ENCODE results near the gene RBM43. TPM values are rescaled to one million over a fixed set of nuclear protein-coding genes. Genes with fewer than 3 reads are reported as not detected.
A peak's percentile ranks its signal among the peaks of the same experiment; 100 is the strongest.
"Not testable (repeated sequence)": the region's sequence is repeated elsewhere in the genome, so short reads cannot be mapped to it uniquely, and the experiment has no call there.

Gene RBM43
- 1 to 10 TPM; 2.3 to 8.3 (median 4.7) TPM for total RNA-seq

DNA sequence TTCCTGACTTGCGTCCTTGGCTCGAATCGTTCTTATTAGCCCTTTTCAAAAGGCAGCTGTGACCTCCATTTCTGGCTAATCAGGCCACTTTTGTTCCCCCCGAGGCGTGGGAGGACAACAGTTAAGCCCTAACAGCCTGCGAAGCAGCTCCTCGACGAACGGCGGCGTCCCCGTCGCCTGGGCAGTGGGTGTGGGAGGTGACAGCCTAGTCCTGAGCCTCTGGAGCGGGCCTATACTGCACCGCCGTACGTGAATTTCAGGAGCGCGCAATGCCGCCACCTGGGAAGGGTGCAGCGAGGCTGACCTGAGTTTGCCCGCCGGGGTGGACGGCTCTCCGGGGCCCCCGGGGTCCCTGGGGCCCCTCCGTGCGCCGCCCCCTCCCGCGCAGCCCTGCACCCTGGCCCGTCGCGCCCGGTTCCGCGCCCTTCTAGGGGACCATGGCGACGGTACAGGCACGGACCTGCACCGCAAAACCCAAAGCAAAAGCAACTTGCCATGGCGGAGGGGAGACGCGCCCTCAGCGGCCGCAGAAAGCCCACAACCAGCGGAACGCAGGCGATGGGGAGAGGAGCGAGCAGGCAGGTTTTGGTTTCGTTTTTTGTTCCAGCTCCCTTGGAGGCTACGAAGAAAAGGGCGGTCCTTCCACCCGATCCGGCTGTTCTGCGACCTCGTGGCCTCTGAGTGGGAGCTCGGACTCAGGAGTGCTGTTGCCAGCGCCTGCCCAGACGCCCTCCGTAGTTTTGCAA lies at the start of gene RBM43:
Gene RBM43 (minus strand): TSS at position 633 of the 746 bp plus-strand sequence. CDS start 136 bp downstream, at position 497.
- H3K9me3 ChIP-seq, result no peaks in the 10 kb centered on the region
- TF ChIP-seq CTCF (IDR thresholded peaks at IDR 0.05) (no peak), POLR2A (IDR thresholded peaks at IDR 0.05) (peak; percentile 33 to 44)
- no peaks in the 10 kb centered on the region for H3K27me3 ChIP-seq
- no peaks in the 10 kb centered on the region for H3K4me1 ChIP-seq
- peak within 1 kb of the TSS; percentile 84 to 96 (median 89) for H3K4me3 ChIP-seq
- DNase-seq, result peak; percentile 79 to 93 (median 82)
- H3K36me3 ChIP-seq, result no peaks in the 10 kb centered on the region
- H3K27ac ChIP-seq, result peak within 1 kb of the TSS; percentile 89 to 98 (median 92)

DNA sequence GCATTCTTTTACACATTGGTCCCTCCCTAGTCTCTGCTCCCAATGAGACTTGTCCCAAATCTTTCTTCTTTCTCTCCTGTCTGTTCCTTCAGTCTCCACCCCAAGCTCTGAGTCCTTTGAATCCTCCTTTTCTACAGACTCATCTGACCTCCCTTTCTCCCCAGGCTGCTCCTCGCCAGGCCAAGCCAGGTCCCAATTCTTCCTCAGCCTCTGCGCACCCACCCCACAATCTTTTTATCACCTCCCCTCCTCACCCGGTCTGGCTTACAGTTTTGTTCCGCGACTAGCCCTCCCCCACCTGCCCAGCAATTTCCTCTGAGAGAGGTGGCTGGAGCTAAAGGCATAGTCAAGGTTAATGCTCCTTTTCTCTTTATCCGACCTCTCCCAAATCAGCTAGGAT lies 48.6 kb upstream of the RBM43 start:
- H3K9me3 ChIP-seq, H3K27me3 ChIP-seq, H3K27ac ChIP-seq, H3K36me3 ChIP-seq, H3K4me1 ChIP-seq, H3K4me3 ChIP-seq, DNase-seq: not testable (repeated sequence)

- no peaks in the 10 kb centered on the region for H3K27me3 ChIP-seq
- no peak overlapping the region for H3K27ac ChIP-seq
- H3K4me3 ChIP-seq, result no peak overlapping the region
- H3K9me3 ChIP-seq, result no peaks in the 10 kb centered on the region
- no peak for TF ChIP-seq POLR2A (IDR thresholded peaks at IDR 0.05)
- no peak for TF ChIP-seq CTCF (IDR thresholded peaks at IDR 0.05)
- H3K36me3 ChIP-seq, result no peaks in the 10 kb centered on the region
- H3K4me1 ChIP-seq, result no peaks in the 10 kb centered on the region
- DNase-seq, result no peak
Measured at GRCh38 chr2:151306621-151307020, 45.0 kb upstream of the RBM43 start.

- no peak for TF ChIP-seq POLR2A (IDR thresholded peaks at IDR 0.05)
- TF ChIP-seq CTCF (IDR thresholded peaks at IDR 0.05), result no peak
- DNase-seq, result no peak
Measured at GRCh38 chr2:151305129-151305691, 43.5 kb upstream of the RBM43 start.

DNA sequence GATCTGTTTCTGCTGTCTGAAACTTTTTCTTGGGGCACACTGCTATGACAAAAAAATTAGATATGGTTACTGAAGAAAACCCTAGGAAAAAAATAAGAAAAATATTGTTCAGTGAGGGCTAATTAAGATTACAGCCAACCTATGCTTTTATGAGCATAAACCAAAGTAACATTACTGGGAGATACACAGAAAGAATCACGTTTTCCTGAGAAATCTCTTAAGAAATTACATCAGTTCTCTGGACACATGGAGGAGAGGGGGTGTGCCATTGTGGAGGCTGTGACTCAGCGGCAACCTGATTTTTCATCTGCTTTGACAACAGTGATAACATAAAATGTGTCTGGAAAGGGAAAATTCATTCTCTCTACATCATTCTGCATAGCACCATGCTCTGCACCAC lies 41.2 kb upstream of the RBM43 start:
- DNase-seq, result no peak
- Histone ChIP-seq H3K27ac (no peak overlapping the region), H3K4me3 (no peak overlapping the region), H3K27me3 (no peaks in the 10 kb centered on the region), H3K4me1 (no peaks in the 10 kb centered on the region), H3K9me3 (no peaks in the 10 kb centered on the region), H3K36me3 (no peaks in the 10 kb centered on the region)
- no peak for TF ChIP-seq POLR2A (IDR thresholded peaks at IDR 0.05)
- TF ChIP-seq CTCF (IDR thresholded peaks at IDR 0.05), result no peak

More at GRCh38 chr2:151305129-151305691, 43.5 kb upstream of the RBM43 start:
- Histone ChIP-seq H3K4me1 (no peaks in the 10 kb centered on the region), H3K9me3 (no peaks in the 10 kb centered on the region), H3K4me3 (no peak overlapping the region), H3K27ac (no peak overlapping the region), H3K27me3 (no peaks in the 10 kb centered on the region), H3K36me3 (no peaks in the 10 kb centered on the region)

DNA sequence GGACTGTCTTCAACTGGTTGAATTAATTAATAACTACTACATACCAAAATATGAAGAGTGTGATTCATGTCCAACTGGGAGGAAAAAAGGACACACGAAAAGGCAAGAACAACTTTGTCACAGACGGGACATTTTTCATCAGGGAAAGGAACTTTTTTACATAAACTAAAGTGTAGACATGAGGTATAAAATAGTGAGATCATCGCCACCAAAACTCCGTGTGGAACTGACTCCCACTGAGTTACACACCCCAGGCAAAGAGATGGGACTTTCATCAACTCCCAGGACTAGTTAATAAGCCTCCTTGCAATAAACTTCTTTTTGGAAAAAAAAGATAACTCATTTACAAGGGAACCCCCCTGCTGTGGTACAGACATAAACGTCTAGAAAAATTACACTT lies 40.7 kb upstream of the RBM43 start:
- no peaks in the 10 kb centered on the region for H3K36me3 ChIP-seq
- no peak overlapping the region for H3K4me3 ChIP-seq
- TF ChIP-seq POLR2A (IDR thresholded peaks at IDR 0.05), result no peak
- no peak for TF ChIP-seq CTCF (IDR thresholded peaks at IDR 0.05)
- H3K27ac ChIP-seq, result no peak overlapping the region
- H3K27me3 ChIP-seq, result no peaks in the 10 kb centered on the region
- no peaks in the 10 kb centered on the region for H3K9me3 ChIP-seq
- DNase-seq, result no peak
- H3K4me1 ChIP-seq, result no peaks in the 10 kb centered on the region
